ENCODE measurements around the gene SMAD9.
A peak's percentile ranks its signal among the peaks of the same experiment; 100 is the strongest.

The SMAD9 gene

GRCh38 chr13:36862002-36862685 lies 57.9 kb downstream of the SMAD9 start:
- H3K4me3 ChIP-seq (replicated peaks; ENCODE audit: low read depth, low read length), result no peak overlapping the region
- DNase-seq (ENCODE audit: extremely low read depth, low read depth), result no peak
- TF ChIP-seq CTCF (IDR thresholded peaks at IDR 0.05; ENCODE audit: low read depth, low read length, missing control alignments), result no peak

GRCh38 chr13:36859259-36859658 lies 60.8 kb downstream of the SMAD9 start:
- no peak for DNase-seq (ENCODE audit: extremely low read depth, low read depth)
- no peak overlapping the region for H3K4me3 ChIP-seq (replicated peaks; ENCODE audit: low read depth, low read length)
- no peak for TF ChIP-seq CTCF (IDR thresholded peaks at IDR 0.05; ENCODE audit: low read depth, low read length, missing control alignments)

DNA sequence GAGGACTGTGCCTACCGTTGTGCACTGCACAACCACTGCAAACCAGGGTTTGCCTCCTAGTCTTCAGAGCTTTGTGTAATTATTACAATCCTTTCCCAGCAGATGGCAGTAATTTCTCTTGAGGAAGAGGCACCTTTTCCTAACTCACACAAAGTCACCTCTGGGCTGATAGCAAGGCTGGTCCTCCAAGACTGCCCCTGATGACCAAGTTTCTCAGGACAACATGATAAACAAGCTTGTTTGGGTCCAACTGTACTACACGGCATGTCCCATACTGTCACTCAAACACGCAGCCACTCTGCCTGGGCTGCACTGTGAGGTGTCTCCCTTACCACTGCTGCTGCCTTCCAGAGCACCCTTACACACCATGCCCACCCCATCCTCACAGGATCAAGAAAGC lies 61.7 kb downstream of the SMAD9 start:
- DNase-seq (ENCODE audit: extremely low read depth, low read depth), result peak; percentile 24
- no peak overlapping the region for H3K4me3 ChIP-seq (replicated peaks; ENCODE audit: low read depth, low read length)
- TF ChIP-seq CTCF (IDR thresholded peaks at IDR 0.05; ENCODE audit: low read depth, low read length, missing control alignments), result peak; percentile 53

GRCh38 chr13:36857253-36857652 lies 62.8 kb downstream of the SMAD9 start:
- TF ChIP-seq CTCF (IDR thresholded peaks at IDR 0.05; ENCODE audit: low read depth, low read length, missing control alignments), result no peak
- no peak overlapping the region for H3K4me3 ChIP-seq (replicated peaks; ENCODE audit: low read depth, low read length)
- no peak for DNase-seq (ENCODE audit: extremely low read depth, low read depth)

GRCh38 chr13:36850790-36851438 lies 69.1 kb downstream of the SMAD9 start:
- peak; percentile 35 for TF ChIP-seq CTCF (IDR thresholded peaks at IDR 0.05; ENCODE audit: low read depth, low read length, missing control alignments)
- no peak for DNase-seq (ENCODE audit: extremely low read depth, low read depth)

GRCh38 chr13:36848199-36848982 lies 71.6 kb downstream of the SMAD9 start:
- no peak overlapping the region for H3K4me3 ChIP-seq (replicated peaks; ENCODE audit: low read depth, low read length)
- peak; percentile 19 for TF ChIP-seq CTCF (IDR thresholded peaks at IDR 0.05; ENCODE audit: low read depth, low read length, missing control alignments)
- DNase-seq (ENCODE audit: extremely low read depth, low read depth), result no peak

More at GRCh38 chr13:36850790-36851438, 69.1 kb downstream of the SMAD9 start:
- no peak overlapping the region for H3K4me3 ChIP-seq (replicated peaks; ENCODE audit: low read depth, low read length)
